Ovary (tissue), 10 donors: ENCODE results near the gene PRSS1. TPM values are rescaled to one million over a fixed set of nuclear protein-coding genes. Genes with fewer than 3 reads are reported as not detected.
"Not testable (repeated sequence)": the region's sequence is repeated elsewhere in the genome, so short reads cannot be mapped to it uniquely, and the experiment has no call there.

ENCODE experiments used
- DNase-seq, 5 donors: peaks; one replicate each; pipeline ENCODE4 v3.0.0-alpha.2; 2019 to 2020
- H3K27ac ChIP-seq, 2 donors: fragments of 200-600 bp; one replicate each; pipeline versions ENCODE4 v1.5.1 to v1.8.0; 2019 to 2022
- H3K27me3 ChIP-seq: fragments of 200-600 bp; one replicate; pipeline ENCODE4 v1.8.0; 2022
- H3K36me3 ChIP-seq: fragments of 200-600 bp; sonication (generic); one replicate; pipeline ENCODE4 v1.5.1; 2019
- H3K4me1 ChIP-seq: one replicate; pipeline ENCODE4 v1.8.1; 2013; ENCODE audit warnings: mild to moderate bottlenecking, moderate library complexity; ENCODE audit not compliant: insufficient read depth
- H3K4me3 ChIP-seq: fragments of 200-600 bp; sonication (generic); one replicate; pipeline ENCODE4 v1.5.1; 2017
- H3K9me3 ChIP-seq, 2 donors: fragments of 200-600 bp in 1 of 2; sonication (generic) in 1 of 2; one replicate each; pipeline versions ENCODE4 v1.5.1 to v1.8.1; 2013 to 2019; ENCODE audit warnings: mild to moderate bottlenecking in 1 of 2, moderate library complexity in 1 of 2
- CTCF ChIP-seq, 3 donors: fragments of 450-650 bp in 2 of 3; fragments of 200-600 bp in 1 of 3; IDR thresholded peaks; one replicate each; pipeline versions ENCODE4 v1.5.1 to v1.8.0; 2016 to 2022; ENCODE audit warnings: antibody characterized with exemption in 3 of 3, mild to moderate bottlenecking in 1 of 3
- EP300 ChIP-seq: sonication (generic); formaldehyde crosslinking; IDR thresholded peaks from one replicate; pipeline ENCODE4 v1.6.1; 2017; ENCODE audit warnings: antibody characterized with exemption
- POLR2A ChIP-seq: fragments of 450-650 bp; IDR thresholded peaks from one replicate; pipeline ENCODE4 v1.6.1; 2017; ENCODE audit warnings: antibody characterized with exemption, mild to moderate bottlenecking, moderate library complexity
- WGBS, 3 donors: extraction: QIAGEN DNeasy Blood & Tissue Kit in 1 of 3; methylation state at CpG; one replicate each; pipeline versions ENCODE4 v1.1.5 to v1.1.7; 2013 to 2017; 5-methylcytosine and 5-hydroxymethylcytosine counted together
- intact Hi-C, 4 donors: fragments of 100-400 bp; cut with DNase I; formaldehyde crosslinking; loops; one replicate each; pipeline versions ENCODE4 v1.11.0 to v1.15.1; 2022 to 2023
- long read RNA-seq, 3 donors: library from polyadenylated mRNA in 2 of 3; unstranded in 2 of 3; transcript quantifications; one replicate each; pipeline ENCODE4 v2.0.0 and lab custom pipeline, GENCODE V29; 2021 to 2026
- polyA plus RNA-seq, 2 donors: library from polyadenylated mRNA; stranded (reverse); fragments of 200-250 nt in 1 of 2; fragments of 350-450 nt in 1 of 2; fragmentation: Illumina TruSeq in 1 of 2; extraction: RNeasy Lipid Tissue Mini Kit (QIAGEN cat#74804) in 1 of 2; gene quantifications; one replicate each; pipeline ENCODE4 v1.2.3, GENCODE V29; 2013 to 2014
- total RNA-seq, 7 donors: library from RNA; depleted of rRNA in 2 of 7; stranded (reverse); fragments of >200 nt in 2 of 7; fragmentation: NEBNext Ultra II Directional in 3 of 7; extraction: Animal tissue kit (Norgen Biotek cat#: 25700) in 3 of 7; gene quantifications; one replicate each; pipeline versions ENCODE4 v1.1.0 to v1.2.4, GENCODE V29; 2016 to 2023
- donor health status: DM: no; HTN: no; CAD: no; lungs with moderate emphysema.
- donor health status: DM: no; HTN: no; CAD: no.
- donor health status: Bipolar disorder and iron deficiency.
- donor health status: DM: yes; HTN: yes; CAD: no.
- donor health status: DM: no; HTN: no; CAD: no.
- donor health status: DM: yes; HTN: yes; CAD: no.

PRSS1 gene
- 10 to 100 TPM in 2 of 7 donors, 1 to 10 TPM in 1, under 1 TPM in 1, not detected in 3; 0.82 to 35.0 (median 18.6) TPM for total RNA-seq
- under 1 TPM in 1 of 2 donors, not detected in 1; 0.15 TPM for polyA plus RNA-seq
- long read RNA-seq, donor 1 = 0 reads
- long read RNA-seq, donor 2 = 0 reads
- long read RNA-seq, donor 3, partial matches to known transcripts = 0 of 1 reads
- long read RNA-seq, donor 3, other reads (novel, unspliced or antisense) = 0 of 1 reads

DNA sequence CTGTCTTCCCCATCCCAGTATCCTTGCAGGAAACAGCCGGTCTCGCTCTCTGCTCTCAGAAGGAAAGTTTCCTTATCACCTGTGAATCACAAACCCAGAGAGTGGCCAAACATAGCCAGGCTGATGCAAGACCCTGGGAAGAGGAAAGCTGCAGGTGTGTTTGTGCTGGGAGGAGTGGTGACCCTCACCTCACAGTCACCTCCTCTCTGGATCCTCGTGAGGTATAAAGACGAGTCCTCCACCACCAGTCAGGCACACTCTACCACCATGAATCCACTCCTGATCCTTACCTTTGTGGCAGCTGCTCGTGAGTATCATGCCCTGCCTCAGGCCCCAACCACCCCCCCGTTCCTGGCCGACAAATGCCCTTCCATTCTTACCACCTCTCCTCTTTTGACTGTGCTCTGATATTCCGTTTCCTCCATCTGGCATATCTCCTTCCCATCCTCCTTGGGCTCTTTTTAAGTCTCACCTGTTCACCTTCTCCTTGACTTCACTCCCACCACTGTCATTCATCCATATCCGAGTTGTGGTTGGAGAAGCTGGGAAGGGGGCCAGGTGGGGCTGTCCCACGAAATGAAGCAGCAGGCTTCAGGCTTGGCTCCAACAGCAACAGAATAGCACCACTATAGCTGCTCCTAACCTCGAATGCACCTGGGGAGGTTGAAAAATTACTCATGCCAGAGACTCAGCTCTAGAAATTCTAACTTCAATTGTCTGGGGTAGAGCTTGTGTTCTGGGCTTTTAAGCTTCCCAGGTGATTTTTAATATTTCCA, at the start of gene PRSS1:
TSS of gene PRSS1 (plus strand) at position 255 of the 776 bp plus-strand sequence. CDS start at position 268, 13 bp downstream.
- Histone ChIP-seq H3K4me1 (no peaks in the 10 kb centered on the region), H3K27ac (no peak within 1 kb of the TSS), H3K27me3 (no peaks in the 10 kb centered on the region), H3K9me3 (no peaks in the 10 kb centered on the region), H3K4me3 (no peak within 1 kb of the TSS), H3K36me3 (no peaks in the 10 kb centered on the region)
- WGBS, 3 donors = 71 to 77% (median 72%) methylated on average over 11 of the region's 11 CpGs
- no peak for DNase-seq
- intact Hi-C loops = no loop called here
- no peak for TF ChIP-seq EP300
- TF ChIP-seq POLR2A = no peak

- H3K4me3 ChIP-seq, H3K27me3 ChIP-seq, DNase-seq, intact Hi-C loops, H3K9me3 ChIP-seq, H3K27ac ChIP-seq, H3K36me3 ChIP-seq, H3K4me1 ChIP-seq: not testable (repeated sequence)
- 9 to 32% (median 16%) methylated on average over 1 of the region's 1 CpG for WGBS, 3 donors
Observed at GRCh38 chr7:142700935-142701334, 48.3 kb upstream of the PRSS1 start.

DNA sequence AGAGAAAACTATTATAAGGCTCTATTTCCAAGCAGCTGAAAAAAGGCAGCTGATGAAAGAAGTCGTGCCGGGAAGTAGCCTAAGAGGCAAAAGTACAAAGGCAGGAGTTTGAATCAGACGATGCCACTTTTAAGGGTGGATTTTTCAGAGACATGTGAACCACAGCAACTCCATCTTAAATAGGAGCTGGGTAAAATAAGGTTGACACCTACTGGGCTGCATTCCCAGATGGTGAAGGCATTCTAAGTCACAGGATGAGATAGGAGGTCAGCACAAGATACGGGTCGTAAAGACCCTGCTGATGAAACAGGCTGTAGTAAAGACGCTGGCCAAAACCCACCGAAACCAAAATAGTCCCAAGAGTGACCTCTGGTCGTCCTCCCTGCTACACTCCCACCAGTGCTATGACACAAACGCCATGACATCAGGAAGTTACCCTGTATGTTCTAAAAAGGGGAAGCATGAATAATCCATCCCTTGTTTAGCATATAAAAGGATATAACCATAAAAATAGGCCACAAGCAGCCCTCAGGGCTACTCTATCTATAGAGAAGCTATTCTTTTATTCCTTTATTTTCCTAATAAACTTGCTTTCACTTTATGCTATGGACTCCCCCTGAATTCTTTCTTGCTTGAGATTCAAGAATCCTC, 45.5 kb upstream of the PRSS1 start:
- Histone ChIP-seq H3K4me3 (no peak overlapping the region), H3K27me3 (no peaks in the 10 kb centered on the region), H3K27ac (no peak overlapping the region), H3K9me3 (no peaks in the 10 kb centered on the region), H3K4me1 (no peaks in the 10 kb centered on the region), H3K36me3 (no peaks in the 10 kb centered on the region)
- DNase-seq = no peak
- WGBS, 3 donors = 47 to 59% (median 53%) methylated on average over 9 of the region's 9 CpGs
- intact Hi-C loops = no loop called here
- TF ChIP-seq CTCF (IDR thresholded peaks at IDR 0.05) (no peak), EP300 (no peak), POLR2A (no peak)

DNA sequence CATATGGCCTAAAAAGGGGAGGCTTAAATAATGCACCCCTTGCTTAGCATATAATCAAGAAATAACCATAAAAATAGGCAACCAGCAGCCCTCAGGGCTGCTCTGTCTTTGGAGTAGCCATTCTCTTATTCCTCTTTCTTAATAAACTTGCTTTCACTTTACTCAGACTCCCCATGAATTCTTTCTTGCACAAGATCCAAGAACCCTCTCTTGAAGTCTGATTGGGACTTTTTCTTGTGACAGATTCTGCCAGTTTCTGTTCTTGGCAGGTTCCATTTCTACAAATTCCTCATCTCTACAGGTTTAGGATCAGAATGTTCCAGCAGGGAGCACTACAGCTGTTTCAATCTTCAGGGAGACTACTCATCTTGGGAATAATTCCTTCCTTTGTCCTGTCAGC, 40.5 kb upstream of the PRSS1 start:
- H3K9me3 ChIP-seq, H3K4me1 ChIP-seq, H3K4me3 ChIP-seq, intact Hi-C loops, H3K27ac ChIP-seq, H3K27me3 ChIP-seq, H3K36me3 ChIP-seq, DNase-seq: not testable (repeated sequence)

- Histone ChIP-seq H3K4me1 (no peaks in the 10 kb centered on the region), H3K27me3 (no peaks in the 10 kb centered on the region), H3K9me3 (no peaks in the 10 kb centered on the region), H3K27ac (no peak overlapping the region), H3K4me3 (no peak overlapping the region), H3K36me3 (no peaks in the 10 kb centered on the region)
- no peak for TF ChIP-seq CTCF (IDR thresholded peaks at IDR 0.05)
- TF ChIP-seq POLR2A = no peak
- TF ChIP-seq EP300 = no peak
- intact Hi-C loops = no loop called here
- 76 to 86% (median 85%) methylated on average over 6 of the region's 6 CpGs for WGBS, 3 donors
- no peak for DNase-seq
Observed at GRCh38 chr7:142709921-142710320, 39.4 kb upstream of the PRSS1 start.

DNA sequence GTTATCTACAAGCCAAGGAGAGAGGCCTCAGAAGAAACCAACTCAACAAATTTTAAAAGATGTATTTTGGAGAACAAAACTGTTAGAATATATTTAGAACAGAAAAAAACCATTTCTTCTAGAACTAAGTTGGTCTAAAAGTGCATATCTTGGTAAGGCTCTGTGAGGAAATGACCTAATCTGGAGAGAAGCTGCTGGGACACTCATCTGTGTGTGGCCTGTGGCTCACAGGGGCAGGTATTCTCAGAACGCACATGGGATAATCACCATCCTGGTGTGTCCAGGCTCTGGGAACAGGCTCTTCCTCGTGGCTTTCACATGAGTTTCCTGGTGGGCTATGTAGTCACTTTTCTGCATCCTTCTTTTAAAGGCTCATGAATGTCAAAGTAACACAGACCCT, 38.1 kb upstream of the PRSS1 start:
- WGBS, 3 donors = 65 to 73% (median 68%) methylated on average over 2 of the region's 2 CpGs
- DNase-seq = no peak
- intact Hi-C loops = no loop called here
- Histone ChIP-seq H3K9me3 (no peaks in the 10 kb centered on the region), H3K4me1 (no peaks in the 10 kb centered on the region), H3K4me3 (no peak overlapping the region), H3K27ac (no peak overlapping the region), H3K27me3 (no peaks in the 10 kb centered on the region), H3K36me3 (no peaks in the 10 kb centered on the region)
- no peak for TF ChIP-seq EP300
- TF ChIP-seq CTCF (IDR thresholded peaks at IDR 0.05) = no peak
- TF ChIP-seq POLR2A = no peak
